ENCODE data around the gene MAD1L1.
"Not testable (repeated sequence)": the region's sequence is repeated elsewhere in the genome, so short reads cannot be mapped to it uniquely, and the experiment has no call there.

Gene MAD1L1

GRCh38 chr7:1939434-1940401 lies 293.0 kb downstream of the MAD1L1 start:
- DNase-seq (ENCODE audit: low read depth): no peak

GRCh38 chr7:1938788-1939433 lies 293.8 kb downstream of the MAD1L1 start:
- no peak for DNase-seq (ENCODE audit: low read depth)

- DNase-seq (ENCODE audit: low read depth): no peak
These were observed 295.5 kb downstream of the MAD1L1 start for GRCh38 chr7:1937252-1937605.

GRCh38 chr7:1936531-1937251 lies 296.1 kb downstream of the MAD1L1 start:
- DNase-seq (ENCODE audit: low read depth): no peak

GRCh38 chr7:1936006-1936310 lies 296.8 kb downstream of the MAD1L1 start:
- DNase-seq (ENCODE audit: low read depth): no peak

- DNase-seq (ENCODE audit: low read depth): no peak
These were observed 297.4 kb downstream of the MAD1L1 start for GRCh38 chr7:1935176-1936005.

GRCh38 chr7:1934756-1935155 lies 298.0 kb downstream of the MAD1L1 start:
- no peak for DNase-seq (ENCODE audit: low read depth)

GRCh38 chr7:1934017-1934416 lies 298.7 kb downstream of the MAD1L1 start:
- no peak for DNase-seq (ENCODE audit: low read depth)

GRCh38 chr7:1933066-1933750 lies 299.5 kb downstream of the MAD1L1 start:
- DNase-seq (ENCODE audit: low read depth): no peak

GRCh38 chr7:1931951-1932270 lies 300.8 kb downstream of the MAD1L1 start:
- DNase-seq (ENCODE audit: low read depth): no peak

- no peak for DNase-seq (ENCODE audit: low read depth)
These were observed 301.3 kb downstream of the MAD1L1 start for GRCh38 chr7:1931256-1931950.

- DNase-seq (ENCODE audit: low read depth): no peak
These were observed 302.2 kb downstream of the MAD1L1 start for GRCh38 chr7:1930381-1931065.

GRCh38 chr7:1929349-1929925 lies 303.3 kb downstream of the MAD1L1 start:
- not testable (repeated sequence) for DNase-seq (ENCODE audit: low read depth)

- DNase-seq (ENCODE audit: low read depth): no peak
These were observed 303.9 kb downstream of the MAD1L1 start for GRCh38 chr7:1928645-1929348.

GRCh38 chr7:1927937-1928644 lies 304.7 kb downstream of the MAD1L1 start:
- no peak for DNase-seq (ENCODE audit: low read depth)

- no peak for DNase-seq (ENCODE audit: low read depth)
These were observed 305.8 kb downstream of the MAD1L1 start for GRCh38 chr7:1926908-1927306.

- no peak for DNase-seq (ENCODE audit: low read depth)
These were observed 306.5 kb downstream of the MAD1L1 start for GRCh38 chr7:1925973-1926907.

- DNase-seq (ENCODE audit: low read depth): no peak
These were observed 307.4 kb downstream of the MAD1L1 start for GRCh38 chr7:1925349-1925748.
